DND-41 (cell line): ENCODE data around the gene ITGA2B.

Source experiments
- EZH2 ChIP-seq: IDR thresholded peaks from 3 replicates; pipeline ENCODE4 v1.6.1; 2012; ENCODE audit warnings: borderline replicate concordance, low read depth, mild to moderate bottlenecking, moderate library complexity, low read length, inconsistent platforms; ENCODE audit not compliant: severe bottlenecking
- TF ChIP-seq, protein P1 (sequence below): IDR thresholded peaks from 2 replicates; pipeline ENCODE4 v1.5.1; 2012; ENCODE audit warnings: borderline replicate concordance, low read length, moderate library complexity, mild to moderate bottlenecking; ENCODE audit not compliant: poor library complexity, severe bottlenecking; ENCODE audit errors: extremely low read depth

DNA sequence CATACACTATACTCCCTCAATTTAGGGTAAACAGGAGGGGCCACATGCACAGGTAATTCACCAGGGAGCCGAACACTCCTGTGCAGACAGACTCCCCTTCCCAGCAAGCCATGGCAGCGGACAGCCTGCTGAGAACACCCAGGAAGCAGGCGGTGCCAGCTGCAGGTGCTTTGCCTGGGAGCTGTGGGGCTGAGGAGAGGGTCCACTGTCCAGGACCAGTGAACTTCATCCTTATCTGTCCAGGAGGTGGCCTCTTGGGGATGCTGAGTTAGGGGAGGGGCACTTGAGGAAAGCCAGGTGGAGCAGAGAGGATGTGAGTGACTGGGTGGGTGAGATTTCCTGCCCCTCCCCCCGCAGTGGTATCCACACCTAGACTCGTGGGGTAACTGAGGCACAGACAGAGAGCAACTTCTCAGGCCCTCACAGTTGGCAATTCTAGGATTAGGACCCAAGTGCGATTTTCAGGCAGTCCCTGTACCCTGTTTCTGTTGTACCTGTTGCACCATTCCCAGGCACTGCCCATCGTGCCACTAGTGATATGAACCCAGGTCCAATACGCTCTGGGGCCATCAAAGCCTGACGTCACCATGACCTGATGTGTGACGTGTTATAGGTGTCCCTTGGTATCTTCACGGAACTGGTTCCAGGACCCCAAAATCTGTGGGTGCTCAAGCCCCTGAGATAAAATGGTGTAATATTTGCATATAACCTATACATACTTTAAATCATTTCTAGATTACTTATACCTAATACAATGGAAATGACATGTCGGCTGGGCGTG is 43.2 kb downstream of the ITGA2B start:
- TF ChIP-seq, protein P1, sequence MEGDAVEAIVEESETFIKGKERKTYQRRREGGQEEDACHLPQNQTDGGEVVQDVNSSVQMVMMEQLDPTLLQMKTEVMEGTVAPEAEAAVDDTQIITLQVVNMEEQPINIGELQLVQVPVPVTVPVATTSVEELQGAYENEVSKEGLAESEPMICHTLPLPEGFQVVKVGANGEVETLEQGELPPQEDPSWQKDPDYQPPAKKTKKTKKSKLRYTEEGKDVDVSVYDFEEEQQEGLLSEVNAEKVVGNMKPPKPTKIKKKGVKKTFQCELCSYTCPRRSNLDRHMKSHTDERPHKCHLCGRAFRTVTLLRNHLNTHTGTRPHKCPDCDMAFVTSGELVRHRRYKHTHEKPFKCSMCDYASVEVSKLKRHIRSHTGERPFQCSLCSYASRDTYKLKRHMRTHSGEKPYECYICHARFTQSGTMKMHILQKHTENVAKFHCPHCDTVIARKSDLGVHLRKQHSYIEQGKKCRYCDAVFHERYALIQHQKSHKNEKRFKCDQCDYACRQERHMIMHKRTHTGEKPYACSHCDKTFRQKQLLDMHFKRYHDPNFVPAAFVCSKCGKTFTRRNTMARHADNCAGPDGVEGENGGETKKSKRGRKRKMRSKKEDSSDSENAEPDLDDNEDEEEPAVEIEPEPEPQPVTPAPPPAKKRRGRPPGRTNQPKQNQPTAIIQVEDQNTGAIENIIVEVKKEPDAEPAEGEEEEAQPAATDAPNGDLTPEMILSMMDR: no peak
- TF ChIP-seq EZH2: no peak
